ENCODE data around the gene MIEN1. TPM values are rescaled to one million over a fixed set of nuclear protein-coding genes. Genes with fewer than 3 reads are reported as not detected.

Gene MIEN1
- total RNA-seq, 2 experiments from 2014 or later: 30.7 to 33.3 TPM

- Mint-ChIP-seq H3K27ac (peak within 1 kb of the TSS; percentile 90), H3K9me3 (no peaks in the 10 kb centered on the region), H3K36me3 (peaks cover 4% of the 10 kb centered on the region), H3K27me3 (no peaks in the 10 kb centered on the region), H3K4me1 (peaks cover 19% of the 10 kb centered on the region), H3K4me3 (peak within 1 kb of the TSS; percentile 87)
- peak; percentile 92 for DNase-seq
Measured at GRCh38 chr17:39687546-39688474, 42.5 kb downstream of the MIEN1 start, which contains the start of gene PGAP3. TSS of gene PGAP3 (minus strand) at chr17:39688057. CDS start at chr17:39688014, 43 bp downstream.

GRCh38 chr17:39687101-39687545 is 43.2 kb downstream of the MIEN1 start:
- no peaks in the 10 kb centered on the region for H3K9me3 Mint-ChIP-seq
- peak overlapping the region; percentile 87 for H3K4me3 Mint-ChIP-seq
- DNase-seq: no peak
- H3K27ac Mint-ChIP-seq: peak overlapping the region; percentile 90
- peaks cover 19% of the 10 kb centered on the region for H3K4me1 Mint-ChIP-seq
- no peaks in the 10 kb centered on the region for H3K27me3 Mint-ChIP-seq
- peaks cover 4% of the 10 kb centered on the region for H3K36me3 Mint-ChIP-seq

GRCh38 chr17:39684369-39685192 is 45.8 kb downstream of the MIEN1 start:
- H3K9me3 Mint-ChIP-seq: no peaks in the 10 kb centered on the region
- H3K27me3 Mint-ChIP-seq: no peaks in the 10 kb centered on the region
- H3K36me3 Mint-ChIP-seq: peaks cover 4% of the 10 kb centered on the region
- no peak overlapping the region for H3K27ac Mint-ChIP-seq
- no peak overlapping the region for H3K4me3 Mint-ChIP-seq
- DNase-seq: no peak
- H3K4me1 Mint-ChIP-seq: peaks cover 35% of the 10 kb centered on the region

GRCh38 chr17:39683295-39683939 is 46.9 kb downstream of the MIEN1 start:
- Mint-ChIP-seq H3K36me3 (peaks cover 4% of the 10 kb centered on the region), H3K27me3 (no peaks in the 10 kb centered on the region), H3K4me1 (peaks cover 39% of the 10 kb centered on the region), H3K4me3 (no peak overlapping the region), H3K27ac (no peak overlapping the region), H3K9me3 (no peaks in the 10 kb centered on the region)
- no peak for DNase-seq

GRCh38 chr17:39679521-39680192 is 50.7 kb downstream of the MIEN1 start:
- Mint-ChIP-seq H3K4me3 (peak overlapping the region; percentile 41), H3K4me1 (peaks cover 53% of the 10 kb centered on the region), H3K27ac (peak overlapping the region; percentile 93), H3K27me3 (no peaks in the 10 kb centered on the region), H3K36me3 (peaks cover 2% of the 10 kb centered on the region), H3K9me3 (no peaks in the 10 kb centered on the region)
- no peak for DNase-seq

Other genes with a start within 250 kb of the MIEN1 start
- gene NEUROD2, start 122.6 kb downstream of the MIEN1 start, total RNA-seq: not detected
- not detected for gene PPP1R1B, start 103.6 kb downstream of the MIEN1 start, total RNA-seq
- gene STARD3, start 93.4 kb downstream of the MIEN1 start, total RNA-seq: 10 to 100 TPM; 47.9 to 53.2 TPM
- under 1 TPM; 0.78 to 0.89 TPM for gene TCAP, start 65.2 kb downstream of the MIEN1 start, total RNA-seq
- gene PNMT, start 62.1 kb downstream of the MIEN1 start, total RNA-seq: not detected
- 1 to 10 TPM; 7.8 to 8.9 TPM for gene PGAP3, start 42.5 kb downstream of the MIEN1 start, total RNA-seq
- gene ERBB2, start 30.5 kb downstream of the MIEN1 start, total RNA-seq: 1 to 10 TPM; 3.8 to 4.3 TPM
- under 1 TPM; 0.60 to 0.84 TPM for gene GRB7, start 7.4 kb upstream of the MIEN1 start, total RNA-seq
- gene IKZF3, start 133.8 kb upstream of the MIEN1 start, total RNA-seq: 10 to 100 TPM; 43.9 to 44.6 TPM
- gene ZPBP2, start 137.7 kb upstream of the MIEN1 start, total RNA-seq: not detected
- 1 to 10 TPM; 7.6 to 8.7 TPM for gene GSDMB, start 188.1 kb upstream of the MIEN1 start, total RNA-seq
- gene ORMDL3, start 197.1 kb upstream of the MIEN1 start, total RNA-seq: 10 to 100 TPM; 59.1 to 62.3 TPM
- gene LRRC3C, start 197.2 kb upstream of the MIEN1 start, total RNA-seq: not detected
- gene GSDMA, start 232.5 kb upstream of the MIEN1 start, total RNA-seq: under 1 TPM; 0.14 to 0.16 TPM